Stimulated activated memory B cell treated with anti-CD40 and anti-IgM and Interleukin-4, amounts not matched to agents 10 μg/mL and 1 μg/mL and 100 μg/mL, for 72 hours (primary cell): Measurements from ENCODE around the gene LMTK3.

Experiments used
- ATAC-seq: fragments of 150-1000 bp; cut with Tn5 transposase; 2 replicates; pipeline ENCODE4 v1.10.0; 2021
- H3K27ac Mint-ChIP-seq: one replicate; pipeline ENCODE4 v1.8.0; 2022; ENCODE audit warnings: mild to moderate bottlenecking, mixed read lengths
- H3K27me3 Mint-ChIP-seq: one replicate; pipeline ENCODE4 v1.8.0; 2022; ENCODE audit warnings: mixed read lengths
- H3K36me3 Mint-ChIP-seq: one replicate; pipeline ENCODE4 v1.8.0; 2022; ENCODE audit warnings: mixed read lengths
- H3K4me1 Mint-ChIP-seq: one replicate; pipeline ENCODE4 v1.8.0; 2022; ENCODE audit warnings: mixed read lengths
- H3K4me3 Mint-ChIP-seq: one replicate; pipeline ENCODE4 v1.8.0; 2022; ENCODE audit warnings: mild to moderate bottlenecking, moderate library complexity, mixed read lengths
- H3K9me3 Mint-ChIP-seq: one replicate; pipeline ENCODE4 v1.8.0; 2022; ENCODE audit warnings: mixed read lengths

Gene LMTK3

DNA sequence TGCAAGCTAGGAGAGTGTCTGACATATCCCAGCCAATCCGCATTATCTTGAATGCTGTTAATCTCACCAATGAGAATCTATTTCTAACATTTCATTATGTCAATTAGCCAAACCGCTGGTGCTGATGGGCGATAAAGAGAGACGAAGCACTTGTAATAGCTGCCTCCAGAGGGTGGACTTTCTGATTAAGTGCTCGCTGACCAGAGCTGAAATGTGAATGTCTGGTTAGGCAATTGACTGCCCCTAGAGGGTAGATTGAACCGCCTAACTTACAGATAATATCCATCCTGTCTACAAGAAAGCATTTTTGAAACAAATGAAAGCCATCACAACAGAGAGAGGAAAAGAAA is 66.4 kb downstream of the LMTK3 start:
- peaks cover 27% of the 10 kb centered on the region for H3K27me3 Mint-ChIP-seq
- peaks cover 17% of the 10 kb centered on the region for H3K36me3 Mint-ChIP-seq
- ATAC-seq: peak; percentile 58
- no peaks in the 10 kb centered on the region for H3K9me3 Mint-ChIP-seq
- peak overlapping the region; percentile 98 for H3K27ac Mint-ChIP-seq
- peak overlapping the region; percentile 96 for H3K4me3 Mint-ChIP-seq
- peaks cover 43% of the 10 kb centered on the region for H3K4me1 Mint-ChIP-seq

DNA sequence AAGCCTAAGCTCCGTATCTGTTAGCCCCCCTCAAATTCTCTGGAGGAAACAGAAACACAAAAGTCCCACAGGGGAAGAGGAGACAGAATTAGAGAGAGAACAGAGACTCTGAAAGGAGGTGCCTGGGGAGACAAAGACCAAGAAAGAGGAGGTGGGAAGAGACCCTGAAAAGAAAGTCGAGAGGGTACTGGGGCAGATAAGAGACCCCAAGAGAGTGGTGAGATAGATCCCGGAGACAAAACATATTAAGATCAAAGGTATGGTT is 66.8 kb downstream of the LMTK3 start:
- H3K4me3 Mint-ChIP-seq: peak overlapping the region; percentile 96
- H3K9me3 Mint-ChIP-seq: no peaks in the 10 kb centered on the region
- no peak for ATAC-seq
- H3K4me1 Mint-ChIP-seq: peaks cover 43% of the 10 kb centered on the region
- H3K36me3 Mint-ChIP-seq: peaks cover 17% of the 10 kb centered on the region
- peaks cover 27% of the 10 kb centered on the region for H3K27me3 Mint-ChIP-seq
- peak overlapping the region; percentile 98 for H3K27ac Mint-ChIP-seq

DNA sequence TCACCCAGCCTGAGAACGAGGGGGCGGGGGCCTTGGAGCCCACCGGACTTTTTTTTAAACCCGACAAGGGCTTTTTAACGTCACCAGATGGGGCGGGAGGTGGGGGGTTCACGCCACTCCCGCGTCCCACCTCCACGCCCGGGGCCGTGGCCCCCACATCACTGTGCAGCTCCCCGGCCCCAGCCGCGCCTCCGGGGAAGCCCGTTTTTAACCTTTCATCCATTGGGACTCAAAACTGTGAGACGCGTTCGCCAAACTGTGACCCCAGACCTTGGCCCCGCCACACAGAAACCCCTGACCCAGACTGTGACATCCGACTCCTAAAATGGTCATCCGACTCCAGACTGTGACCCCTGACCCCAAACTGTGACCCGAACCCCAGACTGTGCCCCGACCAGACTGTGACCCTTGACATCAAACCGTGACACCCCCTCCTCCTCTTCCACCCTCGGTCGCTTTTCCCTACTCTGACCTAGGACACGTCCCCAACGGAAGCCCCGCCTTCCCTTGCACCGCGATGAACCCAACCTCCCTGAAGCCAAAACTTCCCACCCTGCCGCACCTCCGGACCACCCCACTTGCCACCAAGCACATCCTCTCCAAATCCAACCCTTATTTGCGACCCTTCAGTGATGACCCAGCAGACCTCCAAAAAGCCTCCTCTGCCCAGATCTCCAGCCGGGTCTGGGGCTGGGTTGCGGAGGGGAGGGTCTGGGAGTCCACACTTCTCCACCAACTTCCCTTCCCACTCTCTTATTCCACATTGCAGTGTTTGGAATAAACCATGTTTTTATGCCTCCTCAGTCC is 67.3 kb downstream of the LMTK3 start:
- Mint-ChIP-seq H3K27ac (peak overlapping the region; percentile 98), H3K4me1 (peaks cover 42% of the 10 kb centered on the region), H3K4me3 (peak overlapping the region; percentile 96), H3K36me3 (peaks cover 13% of the 10 kb centered on the region), H3K27me3 (peaks cover 27% of the 10 kb centered on the region), H3K9me3 (no peaks in the 10 kb centered on the region)
- ATAC-seq: no peak

DNA sequence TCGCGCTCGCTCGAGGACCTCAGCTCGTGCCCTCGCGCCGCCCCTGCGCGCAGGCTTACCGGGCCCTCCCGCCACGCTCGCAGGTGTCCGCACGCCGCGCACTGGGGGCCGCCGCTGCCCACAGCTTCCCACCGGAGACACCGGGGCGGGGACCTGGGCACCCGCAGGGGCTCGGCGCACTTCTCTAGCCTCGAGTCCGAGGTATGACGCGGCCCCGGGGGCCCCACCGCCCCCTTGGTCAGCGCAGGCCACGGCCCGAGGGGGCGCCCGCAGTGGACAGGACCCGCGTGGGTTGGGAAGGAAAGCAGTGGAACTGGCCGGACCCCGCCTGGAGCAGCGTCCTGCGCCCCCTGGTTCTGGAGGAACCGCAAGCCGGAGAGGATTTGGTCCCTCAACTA is 67.9 kb downstream of the LMTK3 start:
- Mint-ChIP-seq H3K27me3 (peaks cover 27% of the 10 kb centered on the region), H3K36me3 (peaks cover 7% of the 10 kb centered on the region), H3K4me3 (no peak overlapping the region), H3K4me1 (peaks cover 36% of the 10 kb centered on the region), H3K9me3 (no peaks in the 10 kb centered on the region), H3K27ac (no peak overlapping the region)
- ATAC-seq: no peak

DNA sequence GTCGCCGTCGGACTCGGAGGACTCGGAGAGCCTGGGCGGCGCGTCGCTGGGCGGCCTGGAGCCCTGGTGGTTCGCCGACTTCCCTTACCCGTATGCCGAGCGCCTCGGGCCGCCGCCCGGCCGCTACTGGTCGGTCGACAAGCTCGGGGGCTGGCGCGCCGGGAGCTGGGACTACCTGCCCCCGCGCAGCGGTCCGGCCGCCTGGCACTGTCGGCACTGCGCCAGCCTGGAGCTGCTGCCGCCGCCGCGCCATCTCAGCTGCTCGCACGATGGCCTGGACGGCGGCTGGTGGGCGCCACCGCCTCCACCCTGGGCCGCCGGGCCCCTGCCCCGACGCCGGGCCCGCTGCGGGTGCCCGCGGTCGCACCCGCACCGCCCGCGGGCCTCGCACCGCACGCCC is 68.4 kb downstream of the LMTK3 start:
- H3K27me3 Mint-ChIP-seq: peaks cover 30% of the 10 kb centered on the region
- H3K36me3 Mint-ChIP-seq: peaks cover 3% of the 10 kb centered on the region
- no peak overlapping the region for H3K27ac Mint-ChIP-seq
- H3K4me1 Mint-ChIP-seq: peaks cover 31% of the 10 kb centered on the region
- no peaks in the 10 kb centered on the region for H3K9me3 Mint-ChIP-seq
- no peak overlapping the region for H3K4me3 Mint-ChIP-seq
- ATAC-seq: no peak

DNA sequence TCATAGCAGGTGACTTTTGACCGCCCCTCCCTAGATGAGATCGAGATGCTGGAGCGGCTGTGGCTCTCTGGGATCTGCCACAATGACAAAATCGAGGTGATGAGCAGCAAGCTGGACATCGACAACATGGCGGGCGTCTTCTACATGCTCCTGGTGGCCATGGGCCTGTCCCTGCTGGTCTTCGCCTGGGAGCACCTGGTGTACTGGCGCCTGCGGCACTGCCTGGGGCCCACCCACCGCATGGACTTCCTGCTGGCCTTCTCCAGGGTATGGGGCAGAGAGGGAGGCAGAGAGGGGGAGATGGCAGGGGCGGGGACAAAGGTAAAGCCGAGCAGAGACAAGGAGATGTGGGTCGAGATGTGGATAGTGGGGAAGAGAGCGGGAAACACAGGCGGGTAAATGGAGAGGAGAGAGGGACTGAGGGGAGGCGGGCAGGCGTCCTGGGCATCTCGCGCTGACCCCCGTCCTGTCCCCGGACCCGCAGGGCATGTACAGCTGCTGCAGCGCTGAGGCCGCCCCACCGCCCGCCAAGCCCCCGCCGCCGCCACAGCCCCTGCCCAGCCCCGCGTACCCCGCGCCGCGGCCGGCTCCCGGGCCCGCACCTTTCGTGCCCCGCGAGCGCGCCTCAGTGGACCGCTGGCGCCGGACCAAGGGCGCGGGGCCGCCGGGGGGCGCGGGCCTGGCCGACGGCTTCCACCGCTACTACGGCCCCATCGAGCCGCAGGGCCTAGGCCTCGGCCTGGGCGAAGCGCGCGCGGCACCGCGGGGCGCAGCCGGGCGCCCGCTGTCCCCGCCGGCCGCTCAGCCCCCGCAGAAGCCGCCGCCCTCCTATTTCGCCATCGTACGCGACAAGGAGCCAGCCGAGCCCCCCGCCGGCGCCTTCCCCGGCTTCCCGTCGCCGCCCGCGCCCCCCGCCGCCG is 69.3 kb downstream of the LMTK3 start:
- H3K27me3 Mint-ChIP-seq: peaks cover 39% of the 10 kb centered on the region
- ATAC-seq: no peak
- H3K4me1 Mint-ChIP-seq: peaks cover 28% of the 10 kb centered on the region
- no peaks in the 10 kb centered on the region for H3K36me3 Mint-ChIP-seq
- H3K27ac Mint-ChIP-seq: no peak overlapping the region
- no peaks in the 10 kb centered on the region for H3K9me3 Mint-ChIP-seq
- peak overlapping the region; percentile 52 for H3K4me3 Mint-ChIP-seq

DNA sequence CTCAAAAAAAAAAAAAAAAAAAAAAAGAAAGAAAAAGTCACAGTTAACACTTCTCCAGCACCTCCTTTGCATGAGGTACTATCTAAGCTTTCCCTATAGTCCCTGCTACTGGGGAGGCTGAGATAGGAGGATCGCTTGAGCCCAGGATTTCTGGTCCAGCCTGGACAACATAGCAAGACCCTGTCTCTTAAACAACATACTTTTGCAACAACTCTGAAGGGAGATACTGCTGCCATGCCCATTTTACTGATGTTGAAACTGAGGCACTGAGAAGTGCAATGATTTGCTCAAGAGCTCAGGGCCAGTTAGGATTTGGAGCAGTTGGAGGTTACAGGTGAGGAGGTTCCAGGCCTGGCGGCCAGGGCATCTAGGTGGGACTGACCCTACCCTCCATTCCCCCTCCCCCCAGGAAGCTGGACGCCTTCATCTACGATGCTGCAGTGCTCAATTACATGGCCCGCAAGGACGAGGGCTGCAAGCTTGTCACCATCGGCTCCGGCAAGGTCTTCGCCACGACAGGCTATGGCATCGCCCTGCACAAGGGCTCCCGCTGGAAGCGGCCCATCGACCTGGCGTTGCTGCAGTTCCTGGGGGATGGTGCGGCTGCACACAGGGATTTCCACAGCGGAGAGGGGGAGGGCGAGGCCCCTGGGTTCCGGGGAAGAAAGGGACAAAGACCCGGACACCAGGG is 70.1 kb downstream of the LMTK3 start:
- Mint-ChIP-seq H3K36me3 (no peaks in the 10 kb centered on the region), H3K4me1 (peaks cover 25% of the 10 kb centered on the region), H3K9me3 (no peaks in the 10 kb centered on the region), H3K27me3 (peaks cover 48% of the 10 kb centered on the region), H3K4me3 (peak overlapping the region; percentile 52), H3K27ac (no peak overlapping the region)
- ATAC-seq: no peak

DNA sequence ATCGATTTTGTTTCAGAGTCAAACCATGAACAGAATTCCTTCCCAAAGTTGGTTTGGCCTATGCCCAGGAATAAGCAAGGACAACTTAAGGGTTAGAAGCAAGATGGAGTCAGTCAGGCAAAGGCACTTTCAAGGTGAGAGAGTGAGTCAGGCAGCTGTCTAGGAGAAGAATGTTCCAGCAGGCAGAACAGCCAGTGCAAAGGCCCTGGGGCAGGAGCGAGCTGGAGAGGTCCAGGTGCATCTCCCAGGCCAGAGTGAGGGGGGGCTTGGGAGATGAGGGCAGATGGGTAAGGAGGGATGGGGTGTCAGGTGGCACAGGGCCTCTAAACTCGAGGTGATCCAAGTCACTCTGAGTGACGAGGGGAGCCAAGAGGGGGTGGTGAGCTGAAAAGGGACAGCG is 75.0 kb downstream of the LMTK3 start:
- no peak for ATAC-seq
- Mint-ChIP-seq H3K4me1 (no peaks in the 10 kb centered on the region), H3K9me3 (no peaks in the 10 kb centered on the region), H3K4me3 (no peak overlapping the region), H3K27me3 (peaks cover 49% of the 10 kb centered on the region), H3K27ac (no peak overlapping the region), H3K36me3 (no peaks in the 10 kb centered on the region)
